Measurements from ENCODE around the gene GALT.

The GALT gene

DNA sequence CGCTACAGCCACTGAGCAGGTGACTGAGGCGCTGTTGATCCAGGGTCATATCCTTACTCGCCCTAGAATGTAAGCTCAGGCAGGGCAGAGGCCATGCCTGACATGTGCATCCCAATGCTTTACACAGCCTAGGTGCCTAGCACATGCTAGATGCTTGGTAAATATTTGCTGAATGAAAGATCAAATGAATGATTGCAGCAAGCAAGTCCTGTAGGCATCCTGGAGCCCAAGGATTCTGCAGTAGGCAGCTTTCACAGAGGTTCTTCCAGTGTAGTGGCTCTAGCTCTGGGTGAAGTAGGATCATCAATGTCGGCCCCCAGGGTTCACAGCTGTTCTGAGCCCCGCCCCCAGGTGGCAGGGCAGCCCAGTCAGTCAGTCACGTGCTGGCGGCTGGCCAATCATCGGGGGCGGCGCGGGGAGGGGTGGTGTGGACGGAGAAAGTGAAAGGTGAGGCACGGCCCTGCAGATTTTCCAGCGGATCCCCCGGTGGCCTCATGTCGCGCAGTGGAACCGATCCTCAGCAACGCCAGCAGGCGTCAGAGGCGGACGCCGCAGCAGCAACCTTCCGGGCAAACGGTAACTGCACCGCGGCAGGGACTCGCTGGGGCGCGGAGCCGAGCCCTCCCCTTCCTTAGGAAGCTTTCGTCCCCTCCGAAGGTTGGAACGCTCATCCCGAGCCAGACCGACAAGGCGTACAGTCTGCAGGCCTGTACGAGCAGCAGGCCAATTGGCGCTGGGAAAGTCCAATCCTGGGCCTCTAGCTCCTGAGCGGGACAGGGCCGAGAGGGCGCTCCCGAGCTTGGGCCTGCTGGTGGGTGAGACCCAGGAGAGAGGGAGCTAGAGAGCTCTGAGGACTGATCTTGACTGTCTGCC, at the start of gene GALT:
TSS of gene GALT (plus strand) at position 465 of the 873 bp plus-strand sequence. CDS start at position 495, 30 bp downstream.
- peak; percentile 99 for DNase-seq

DNA sequence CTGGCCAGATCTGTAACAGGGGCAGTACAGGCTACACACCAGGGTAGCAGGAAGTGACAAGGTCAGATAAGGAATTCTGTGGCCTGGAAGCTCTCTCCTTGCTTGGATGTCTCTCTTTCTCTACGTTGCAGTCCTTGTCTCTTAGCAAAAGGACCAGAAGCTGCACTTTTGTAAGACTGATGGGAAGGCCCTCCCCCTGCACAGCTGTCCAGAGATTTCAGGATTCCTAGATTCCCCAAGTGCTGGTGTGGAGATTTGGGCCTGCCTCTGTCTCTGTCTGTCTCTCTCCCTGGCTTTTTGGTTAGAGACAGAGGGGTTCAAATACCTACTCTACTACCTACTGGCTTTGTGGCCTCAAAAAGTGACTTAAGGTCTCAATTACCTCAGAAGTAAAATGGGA, 46.9 kb upstream of the GALT start:
- no peak for DNase-seq

DNA sequence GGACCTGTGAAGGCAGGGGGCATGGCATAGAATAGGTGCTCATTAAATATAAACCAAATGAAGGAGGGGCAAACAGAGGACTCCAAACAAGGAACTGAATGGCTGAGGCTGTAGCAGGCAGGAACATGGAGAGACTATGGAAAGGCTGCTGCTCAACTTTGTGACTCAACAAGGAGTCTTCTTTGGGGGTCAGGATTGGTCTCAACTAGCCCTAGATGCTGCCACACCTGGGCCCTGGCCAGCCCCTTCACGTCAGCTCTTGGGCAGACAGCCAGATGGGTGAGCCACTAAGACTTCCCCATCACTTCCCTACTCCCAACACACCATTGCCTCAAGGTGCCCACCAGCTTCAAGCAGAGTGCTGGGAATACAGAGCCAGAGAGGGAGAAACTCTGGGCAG, 45.6 kb upstream of the GALT start:
- no peak for DNase-seq

DNA sequence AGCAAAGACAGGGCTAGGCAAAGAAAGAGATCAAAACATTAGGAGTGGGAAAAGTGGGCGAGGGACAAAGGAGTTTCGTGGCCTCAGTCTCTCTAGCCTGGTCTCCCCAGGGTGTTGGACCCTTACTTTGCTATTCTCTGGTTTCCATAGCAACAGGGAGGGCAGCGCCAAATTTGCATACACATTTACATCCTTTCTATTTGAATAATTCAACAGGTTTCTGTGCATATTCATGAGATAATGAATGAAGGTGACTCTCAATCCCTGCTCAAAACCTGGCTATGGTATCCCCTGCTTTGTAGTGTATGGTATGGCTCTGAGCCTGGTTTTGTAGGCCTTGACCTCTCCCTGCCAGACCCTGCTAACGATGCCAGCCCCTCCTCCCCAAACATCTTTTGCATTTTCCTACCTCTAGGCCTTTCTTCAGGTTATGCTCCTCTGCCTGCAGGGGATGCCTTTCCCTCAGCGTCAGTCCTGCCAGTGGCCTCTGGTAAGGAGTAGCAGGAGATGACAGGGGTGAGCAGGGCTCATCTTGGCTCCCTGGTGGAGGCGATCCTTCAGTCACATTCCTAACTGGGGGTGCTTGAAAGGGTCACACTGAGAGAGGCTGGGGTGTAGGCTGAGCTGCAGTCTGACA, 44.4 kb upstream of the GALT start:
- no peak for DNase-seq

DNA sequence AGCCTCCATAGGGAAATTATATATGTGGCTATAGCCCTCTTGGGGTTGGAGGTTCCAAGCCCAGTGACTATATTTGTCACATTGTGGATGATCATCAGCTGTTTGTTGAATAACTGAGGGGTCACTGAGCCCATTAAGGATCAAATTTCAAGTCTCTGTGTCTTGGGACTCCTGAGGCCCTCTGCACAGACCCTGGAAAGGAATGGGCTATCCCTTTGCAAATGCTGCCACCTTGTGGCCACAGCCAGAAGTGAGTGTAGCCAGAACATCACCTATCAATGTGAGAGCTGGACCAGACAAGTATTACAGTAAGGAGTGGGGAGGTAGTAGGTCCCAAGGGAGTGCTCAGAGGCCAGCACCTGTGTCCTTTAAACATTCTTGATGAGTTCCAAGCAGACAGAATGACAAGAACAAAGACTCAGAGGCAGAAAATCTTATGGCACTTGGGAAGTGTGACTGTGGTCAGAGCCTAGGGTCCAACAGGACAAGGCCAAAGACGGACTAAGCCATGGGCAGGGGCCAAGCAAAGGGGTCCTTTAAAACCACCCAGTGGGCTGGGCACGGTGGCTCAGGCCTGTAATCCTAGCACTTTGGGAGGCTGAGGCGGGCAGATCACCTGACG, 42.8 kb upstream of the GALT start:
- DNase-seq, result peak; percentile 85 to 87

DNA sequence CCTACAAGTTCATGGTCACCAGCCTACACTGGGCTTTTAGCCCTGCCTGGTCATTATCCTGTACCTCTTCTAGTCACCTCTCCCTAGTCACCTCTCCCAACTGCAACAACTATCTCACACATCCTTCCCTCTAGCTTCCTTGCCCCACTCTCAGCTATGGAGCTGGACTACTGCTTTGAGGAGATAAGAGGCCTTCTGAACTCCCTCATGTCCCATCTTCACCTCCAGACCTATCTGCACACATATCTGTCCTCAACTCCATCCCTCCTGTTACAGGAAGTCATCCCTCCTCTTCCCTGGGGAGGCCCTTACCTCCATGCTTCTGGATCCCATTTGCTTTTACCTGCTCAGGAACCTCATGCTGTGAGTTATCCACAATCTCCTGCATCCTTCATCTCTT, 40.3 kb upstream of the GALT start:
- no peak for DNase-seq

DNA sequence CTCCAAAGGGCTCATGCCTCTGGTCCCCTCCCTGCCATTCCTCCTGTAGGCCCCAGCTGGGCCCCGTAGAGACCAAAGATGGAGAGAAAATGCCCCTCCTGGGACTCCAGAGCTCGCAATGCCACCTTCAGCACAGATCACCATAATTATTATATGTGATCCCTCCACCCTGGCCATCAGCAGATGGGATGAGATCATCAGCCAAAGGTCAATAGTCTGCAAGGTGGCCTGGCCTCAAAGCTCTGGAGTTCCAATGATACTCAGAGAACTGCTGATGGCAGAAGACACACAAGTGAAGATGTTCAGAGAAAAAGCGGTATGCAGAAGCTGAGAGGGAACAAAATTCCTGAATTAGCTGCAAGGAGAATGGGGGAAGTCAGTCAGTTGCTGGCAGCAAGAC, 39.6 kb upstream of the GALT start:
- DNase-seq, result no peak

DNA sequence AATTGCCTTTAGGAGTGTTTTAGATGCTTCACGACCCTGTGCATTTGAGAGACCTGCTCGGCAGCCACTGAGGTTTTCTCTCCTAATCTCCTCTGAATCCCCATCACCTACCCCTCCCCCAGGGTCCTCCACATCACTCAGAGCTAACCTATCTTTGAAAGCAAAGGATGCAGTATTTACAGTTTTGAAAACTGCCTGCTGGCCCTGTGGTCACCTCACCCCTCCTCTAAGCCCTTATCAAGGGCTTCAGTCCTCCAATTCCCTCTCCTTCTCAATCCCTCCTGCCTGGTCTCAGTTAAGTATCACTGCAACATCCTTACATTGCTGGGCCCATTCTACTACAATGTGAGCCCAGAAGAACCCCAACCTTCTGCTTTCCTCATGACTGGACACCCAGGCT, 39.1 kb upstream of the GALT start:
- no peak for DNase-seq

DNA sequence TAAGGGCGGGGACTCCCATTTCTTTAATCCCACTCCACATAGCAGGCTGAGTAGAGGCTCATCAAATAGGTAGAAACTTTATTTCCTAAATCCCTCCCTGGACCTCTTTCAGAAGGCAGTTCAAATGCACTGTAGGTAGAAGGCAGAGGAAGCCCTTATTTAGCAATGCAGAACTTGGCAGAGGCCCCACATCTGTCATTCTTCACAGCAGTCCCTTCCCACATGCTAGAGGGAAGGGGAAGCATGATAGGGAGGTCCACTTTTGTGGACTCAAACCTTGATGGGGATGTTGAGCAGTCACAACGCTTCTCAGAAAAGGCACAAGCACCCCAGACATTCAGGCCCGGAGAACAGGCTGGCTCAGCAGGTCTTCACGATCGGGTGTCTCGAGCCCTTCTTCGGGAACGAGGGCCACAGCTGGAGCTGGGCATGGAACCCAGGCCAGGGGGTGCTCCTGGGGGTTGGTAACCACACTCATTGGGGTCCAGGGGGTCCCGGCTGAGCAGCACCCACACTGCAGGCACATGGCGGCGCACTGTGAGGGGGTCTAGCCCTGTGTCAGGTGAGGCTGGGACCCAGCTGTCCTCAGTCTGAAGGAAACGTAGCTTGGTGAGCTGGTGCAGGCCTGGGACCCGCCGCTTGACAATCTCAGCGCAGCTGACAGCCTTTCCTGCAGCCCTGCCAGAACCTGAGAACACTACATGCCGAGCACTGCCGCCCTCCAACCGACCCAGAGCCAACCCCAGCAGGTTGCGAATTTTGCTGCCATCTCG, 35.9 kb upstream of the GALT start:
- DNase-seq, result no peak

DNA sequence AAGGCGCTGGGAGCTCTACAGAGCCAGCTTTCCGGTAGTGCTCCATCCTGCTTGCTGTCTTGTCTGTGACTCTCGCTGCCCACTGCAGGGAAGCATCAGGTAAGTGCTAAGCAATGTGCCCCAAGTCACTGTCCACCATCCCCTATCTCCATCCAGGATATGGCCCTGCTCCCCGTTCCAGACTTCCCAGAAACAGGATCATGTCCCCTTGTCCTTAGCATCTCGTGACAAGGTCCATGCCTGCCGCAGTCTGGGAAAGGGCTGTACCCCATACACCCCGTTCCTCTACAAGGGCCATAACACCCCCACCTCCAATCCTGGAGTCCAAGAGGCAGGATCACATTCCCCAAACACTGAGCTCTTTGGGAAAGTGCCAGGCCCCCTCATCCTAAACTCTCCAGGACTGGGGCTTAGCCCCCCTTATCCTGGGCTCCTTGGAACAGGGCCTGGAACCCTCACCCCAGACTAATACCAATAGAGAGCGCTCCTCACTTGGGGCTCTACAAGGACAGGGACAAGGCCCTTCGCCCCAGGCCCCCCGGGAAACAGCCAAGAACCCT, 35.1 kb upstream of the GALT start:
- DNase-seq, result no peak

DNA sequence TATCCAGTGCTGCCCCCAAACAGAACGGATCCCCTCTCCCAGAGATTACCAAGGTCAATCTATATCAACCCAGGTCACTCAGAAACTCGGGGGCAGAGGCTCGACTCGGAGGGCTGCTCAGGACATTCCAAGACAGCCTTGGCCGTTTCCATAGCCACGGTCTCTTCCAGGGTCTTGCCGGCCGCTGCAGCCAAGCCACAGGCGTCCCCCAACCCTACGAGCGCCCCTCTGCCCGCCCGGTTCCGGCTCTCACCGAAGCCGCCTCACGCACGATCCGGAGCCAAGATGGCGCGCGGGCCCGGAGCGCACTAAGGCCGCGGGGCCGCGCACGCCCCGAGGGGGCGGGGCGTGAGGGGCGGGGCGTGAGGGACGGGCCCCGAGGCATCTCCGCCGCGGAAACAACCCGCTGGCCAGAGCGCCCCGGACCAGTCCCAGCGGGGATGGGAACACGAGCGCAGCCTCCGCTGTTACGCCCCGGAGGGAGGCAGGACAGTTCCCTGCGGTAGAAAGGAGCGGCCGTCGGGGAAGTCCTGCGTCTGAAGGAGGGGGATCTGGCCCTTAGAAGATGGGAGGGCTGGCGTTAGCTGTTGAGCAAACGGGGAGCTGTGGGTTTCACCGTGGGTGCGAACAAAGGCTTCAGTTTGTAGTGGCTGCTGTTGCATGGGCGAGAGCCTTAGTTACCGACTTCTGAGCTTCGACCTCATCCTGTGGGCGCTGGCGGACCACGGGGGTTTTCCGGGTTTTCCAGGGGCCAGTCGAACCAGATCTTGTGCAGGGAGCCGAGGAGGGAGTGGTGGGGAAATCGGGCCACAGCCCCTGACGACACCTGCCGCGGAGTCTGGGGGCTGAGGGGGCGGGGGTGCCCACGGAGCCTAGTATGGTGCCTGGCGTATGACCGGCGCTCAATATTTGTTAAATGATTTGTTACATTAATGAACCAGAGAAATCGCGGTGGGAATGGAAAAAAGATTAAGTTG, 34.4 kb upstream of the GALT start, which contains the start of gene RPP25L:
TSS of gene RPP25L (minus strand) at position 287 of the 977 bp plus-strand sequence. CDS start 801 bp downstream, outside the sequence.
- DNase-seq, result peak; percentile 80 to 81

DNA sequence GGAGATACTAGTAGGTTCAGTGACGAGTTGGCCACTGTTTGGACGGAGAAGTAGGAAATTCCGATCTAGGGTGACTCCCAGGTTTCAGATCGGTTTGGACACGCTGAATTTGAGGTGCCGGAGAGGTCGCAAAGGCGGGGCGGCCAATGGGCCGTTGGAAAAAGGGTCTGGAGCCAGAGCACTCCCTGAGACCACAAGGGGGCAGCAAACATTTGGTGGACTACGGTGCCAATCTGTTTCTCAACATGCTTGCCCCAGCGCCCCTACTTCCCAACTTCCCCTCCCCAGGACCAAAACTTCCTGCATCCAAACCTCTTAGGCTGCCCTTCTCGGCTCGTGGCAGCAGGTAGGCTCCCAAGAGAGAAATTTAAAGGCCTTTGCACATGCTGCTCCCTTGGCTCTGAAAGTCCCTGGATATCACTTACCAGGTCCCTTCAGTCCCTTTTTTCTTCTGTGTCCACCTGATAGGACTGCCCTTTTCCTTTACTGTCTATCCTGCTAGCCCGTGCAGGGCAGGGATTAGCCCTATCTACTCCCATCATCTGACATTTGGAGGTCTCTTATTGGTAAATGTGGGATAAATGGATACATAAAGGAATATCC, 33.6 kb upstream of the GALT start:
- peak; percentile 70 to 78 for DNase-seq

DNA sequence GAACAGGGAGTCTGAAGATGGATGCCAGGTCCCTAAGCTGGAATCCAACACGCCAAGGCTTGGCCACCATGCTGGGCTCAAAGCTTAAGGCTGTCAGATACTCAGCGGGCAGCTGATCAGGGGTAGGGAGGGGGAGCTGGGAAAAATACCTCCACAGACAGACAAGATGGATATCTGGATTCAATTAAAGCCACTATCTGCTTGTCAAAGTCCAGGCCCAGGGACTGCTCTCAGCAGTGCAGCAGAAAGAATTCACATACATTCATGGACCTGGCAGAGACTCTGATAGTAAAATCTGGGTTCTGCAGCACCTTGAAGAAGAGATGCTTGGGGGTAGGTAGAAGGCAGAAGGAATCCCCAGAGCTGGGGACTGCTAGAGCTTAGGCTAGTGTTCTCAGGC, 31.3 kb upstream of the GALT start:
- no peak for DNase-seq

DNA sequence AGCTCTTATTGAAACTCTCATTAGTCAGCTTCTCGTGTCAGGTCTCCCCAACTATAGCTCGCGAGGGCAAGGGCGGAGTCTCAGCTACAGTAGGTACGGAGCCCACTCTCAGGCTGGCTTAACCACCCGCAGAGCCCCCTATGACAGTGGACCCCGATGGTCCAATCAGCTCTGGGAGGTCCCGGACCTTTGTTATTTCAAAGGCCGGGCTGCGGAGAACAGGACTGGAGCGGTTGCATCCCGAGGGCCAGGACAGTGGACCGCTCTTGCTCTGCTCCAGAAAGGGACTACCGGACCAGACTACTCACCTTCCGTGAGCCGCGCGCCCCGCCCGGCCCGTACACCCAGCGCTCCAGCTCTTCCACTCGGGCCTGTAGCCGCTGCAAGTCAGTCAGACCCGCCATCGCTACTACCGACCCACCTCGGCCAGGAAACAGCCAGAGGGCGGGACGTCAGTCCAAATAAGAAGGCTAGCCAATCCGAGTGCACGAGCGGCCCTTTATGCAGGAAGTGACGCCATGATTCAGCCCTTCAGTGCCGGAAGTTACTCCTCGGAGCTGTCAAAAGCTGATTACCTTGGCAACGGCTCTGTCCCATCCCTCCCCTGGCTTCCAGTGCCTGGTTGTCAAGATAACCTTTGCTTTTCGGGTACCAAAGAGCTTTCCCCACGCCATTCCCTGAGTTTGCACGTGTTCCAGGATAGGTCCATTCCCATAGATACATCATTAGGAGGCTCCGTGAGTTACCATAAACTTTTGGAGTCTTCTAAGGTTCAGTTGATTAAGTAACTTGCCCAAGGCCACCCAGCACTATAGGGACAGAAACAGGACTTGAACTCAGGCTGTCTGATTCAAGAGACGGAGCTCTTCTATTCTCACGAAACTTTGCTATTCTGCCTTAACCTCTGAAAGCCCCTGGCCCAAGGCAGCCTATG, 26.1 kb upstream of the GALT start, which contains the start of gene DCTN3:
TSS of gene DCTN3 (minus strand) at position 435 of the 934 bp plus-strand sequence. CDS start at position 404, 31 bp downstream.
- peak; percentile 88 to 93 for DNase-seq

DNA sequence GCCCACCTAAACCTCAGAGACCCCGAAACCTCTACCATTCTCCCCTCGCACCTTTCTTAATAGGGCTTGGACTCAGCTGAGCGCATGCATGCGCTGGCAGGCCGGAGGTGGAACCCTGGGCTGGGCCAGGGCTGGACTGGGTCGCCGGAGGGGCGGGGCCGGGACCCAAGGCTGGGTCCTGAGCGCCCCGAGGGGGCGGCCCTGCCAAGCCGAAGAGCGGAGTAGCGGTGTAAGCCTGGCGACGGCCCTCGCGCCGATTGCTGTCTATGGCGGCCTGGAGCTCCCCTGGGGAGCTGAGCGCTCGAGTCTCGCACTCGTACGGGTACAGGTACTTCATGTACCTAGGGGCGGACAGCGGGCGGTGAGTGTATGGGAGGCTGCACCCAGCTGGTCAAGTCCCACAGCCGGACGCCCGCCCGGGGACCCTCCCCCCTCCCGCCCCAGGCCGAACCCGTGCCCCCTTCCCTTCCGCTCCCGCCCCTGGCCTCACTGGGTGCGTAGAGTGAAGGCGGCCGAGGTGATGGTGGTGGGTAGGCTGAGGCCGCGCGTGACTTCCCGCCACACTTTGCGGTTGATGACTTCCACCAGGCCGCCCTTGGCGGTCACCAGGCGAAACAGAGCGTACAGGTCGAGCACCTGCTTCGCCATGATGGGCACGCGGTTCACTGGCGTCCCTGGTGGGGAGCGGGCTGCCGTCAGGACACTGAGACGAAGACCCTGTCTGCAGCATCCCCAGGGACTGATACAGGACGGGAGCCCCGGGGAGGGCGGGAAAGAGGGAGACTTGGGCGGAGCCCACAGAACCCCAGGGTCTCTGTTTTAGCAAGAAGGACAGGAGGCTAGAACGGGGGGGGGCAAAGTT, 22.9 kb upstream of the GALT start:
- DNase-seq, result no peak

DNA sequence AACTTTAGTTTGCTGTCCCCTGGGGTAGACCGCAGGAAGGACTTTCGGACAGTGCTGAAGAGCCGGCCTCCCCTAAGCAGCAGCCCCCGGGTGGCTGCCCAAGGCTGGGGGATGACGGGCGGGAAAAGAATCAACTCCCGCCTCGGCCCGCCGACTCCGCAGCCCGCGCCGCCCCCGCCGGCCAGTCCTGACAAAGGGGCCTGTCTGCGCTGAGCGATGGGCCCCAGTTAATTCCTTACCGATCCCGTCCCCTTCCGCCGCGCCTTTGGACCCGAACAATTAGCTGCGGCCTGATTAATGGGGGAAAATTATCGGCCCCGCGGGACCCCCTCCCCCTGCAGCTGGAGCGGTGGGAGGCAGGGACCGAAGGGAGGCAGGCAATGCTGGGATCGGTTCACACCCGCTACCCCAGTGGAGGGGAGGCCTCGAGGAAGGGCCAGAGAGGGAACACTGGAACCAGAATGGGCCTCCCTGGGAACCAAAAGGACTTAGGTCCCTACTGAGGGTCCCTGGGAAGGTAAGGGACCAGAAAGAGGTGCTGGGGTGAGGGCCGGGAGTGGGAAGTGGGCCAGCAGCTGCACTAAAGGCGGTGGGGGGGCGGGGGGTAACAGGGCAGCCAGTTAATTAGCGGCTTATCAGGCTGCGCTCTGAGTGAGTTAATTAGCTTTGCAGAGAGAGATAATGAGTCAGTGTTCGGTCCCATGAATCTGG, 21.8 kb upstream of the GALT start:
- no peak for DNase-seq

DNA sequence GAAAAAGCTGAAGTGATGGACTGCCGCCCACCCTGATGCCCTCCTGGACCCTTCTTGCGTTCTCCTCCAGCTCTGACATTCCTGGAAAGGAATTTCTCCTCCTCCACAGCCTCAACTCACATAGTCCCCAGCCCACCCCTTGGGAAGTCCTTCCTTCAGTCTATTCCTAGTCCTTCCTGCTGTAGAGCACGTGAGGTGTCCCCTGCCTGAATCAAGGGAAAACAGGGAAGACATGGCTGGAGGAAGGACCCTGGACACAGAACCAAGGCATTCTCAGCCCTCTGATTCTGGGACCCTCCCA, 21.3 kb upstream of the GALT start:
- DNase-seq, result no peak
